Dermis blood vessel endothelial cell (primary cell): ENCODE measurements around the gene BCL2L1. TPM values are rescaled to one million over a fixed set of nuclear protein-coding genes. Genes with fewer than 3 reads are reported as not detected.
"Not testable (repeated sequence)": the region's sequence is repeated elsewhere in the genome, so short reads cannot be mapped to it uniquely, and the experiment has no call there.

ENCODE experiments used
- DNase-seq: peaks from one replicate; pipeline ENCODE4 v3.0.0; 2010
- total RNA-seq: library from RNA; depleted of rRNA; stranded (reverse); fragments of >200 nt; gene quantifications from 2 replicates; pipeline ENCODE4 v1.2.3, GENCODE V29; 2014

BCL2L1 gene
- total RNA-seq, 1 donor from 2014 or later, result 46.1 TPM

- DNase-seq, result no peak
Observed at GRCh38 chr20:31642837-31643236, 79.8 kb downstream of the BCL2L1 start.

DNA sequence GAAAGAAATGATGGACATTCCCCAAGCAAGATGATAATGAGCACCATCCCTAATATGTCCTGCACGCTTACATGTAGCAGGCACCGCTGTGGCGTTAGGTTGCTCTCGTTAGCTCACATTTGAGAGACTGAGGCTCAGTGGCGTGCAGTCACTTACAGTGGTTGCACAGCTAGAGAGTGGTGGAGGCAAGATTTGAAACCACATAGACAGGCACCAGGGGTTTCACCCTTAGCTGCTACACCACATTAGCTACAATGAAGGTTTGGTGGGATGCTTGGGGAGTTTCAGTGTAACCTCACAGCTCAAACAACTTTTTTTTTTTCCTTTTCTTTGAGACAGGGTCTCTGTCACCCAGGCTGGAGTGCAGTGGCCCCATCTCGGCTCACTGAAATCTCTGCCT, 81.3 kb downstream of the BCL2L1 start:
- DNase-seq, result no peak

GRCh38 chr20:31640259-31640658, 82.4 kb downstream of the BCL2L1 start:
- no peak for DNase-seq

- DNase-seq, result no peak
Observed at GRCh38 chr20:31638816-31639215, 83.9 kb downstream of the BCL2L1 start.

DNA sequence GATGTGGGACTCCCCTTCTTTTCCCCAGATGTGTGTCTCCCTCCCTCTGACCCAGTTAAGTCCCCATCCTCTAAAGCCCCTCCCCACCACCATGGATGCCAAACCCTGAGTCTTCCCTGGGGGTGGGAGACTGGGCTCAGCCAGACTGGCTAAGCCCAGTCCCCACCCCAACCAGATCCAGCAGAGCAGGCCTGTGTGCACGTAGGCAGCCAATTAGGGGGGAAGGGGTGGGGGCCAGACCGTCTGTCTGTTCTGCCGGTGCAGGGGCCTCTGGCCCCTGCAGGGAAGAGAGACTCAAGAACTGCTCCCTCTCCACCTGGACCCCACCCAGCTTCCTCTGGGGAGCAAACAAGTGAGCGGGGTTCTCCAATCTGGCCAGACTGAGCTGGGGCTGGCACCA, 84.4 kb downstream of the BCL2L1 start:
- DNase-seq, result no peak

- DNase-seq, result no peak
Observed at GRCh38 chr20:31637660-31638059, 85.0 kb downstream of the BCL2L1 start, which contains the start of gene COX4I2. Gene COX4I2 (plus strand): TSS chr20:31637912. CDS start chr20:31639018, 1,106 bp downstream.

DNA sequence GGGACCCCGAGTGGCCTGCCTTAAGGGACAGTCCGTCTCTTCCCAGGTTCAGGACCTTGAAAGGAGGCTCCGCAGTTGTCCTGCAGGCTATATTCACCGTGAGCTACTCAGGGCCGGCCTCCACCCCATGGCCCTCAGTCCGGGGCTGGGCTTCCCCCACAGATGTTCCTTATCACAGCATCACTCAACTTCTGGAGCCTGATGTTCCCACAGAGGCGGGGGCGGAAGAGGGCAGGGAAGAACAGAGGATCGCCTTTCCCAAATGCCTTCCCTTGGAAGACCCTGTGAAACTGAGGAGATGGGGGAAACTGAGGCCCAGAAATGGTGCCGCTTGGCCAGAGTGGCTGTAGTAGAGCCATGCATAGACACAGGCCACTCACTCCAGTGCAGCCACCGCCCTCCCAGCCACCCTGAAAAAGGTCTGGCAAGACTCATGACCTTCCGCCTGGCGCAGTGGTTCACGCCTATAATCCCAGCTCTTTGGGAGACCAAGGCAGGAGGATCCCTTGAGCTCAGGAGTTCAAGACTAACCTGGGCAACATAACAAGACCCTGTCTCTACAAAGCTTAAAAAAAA, 89.2 kb downstream of the BCL2L1 start:
- DNase-seq, result no peak

DNA sequence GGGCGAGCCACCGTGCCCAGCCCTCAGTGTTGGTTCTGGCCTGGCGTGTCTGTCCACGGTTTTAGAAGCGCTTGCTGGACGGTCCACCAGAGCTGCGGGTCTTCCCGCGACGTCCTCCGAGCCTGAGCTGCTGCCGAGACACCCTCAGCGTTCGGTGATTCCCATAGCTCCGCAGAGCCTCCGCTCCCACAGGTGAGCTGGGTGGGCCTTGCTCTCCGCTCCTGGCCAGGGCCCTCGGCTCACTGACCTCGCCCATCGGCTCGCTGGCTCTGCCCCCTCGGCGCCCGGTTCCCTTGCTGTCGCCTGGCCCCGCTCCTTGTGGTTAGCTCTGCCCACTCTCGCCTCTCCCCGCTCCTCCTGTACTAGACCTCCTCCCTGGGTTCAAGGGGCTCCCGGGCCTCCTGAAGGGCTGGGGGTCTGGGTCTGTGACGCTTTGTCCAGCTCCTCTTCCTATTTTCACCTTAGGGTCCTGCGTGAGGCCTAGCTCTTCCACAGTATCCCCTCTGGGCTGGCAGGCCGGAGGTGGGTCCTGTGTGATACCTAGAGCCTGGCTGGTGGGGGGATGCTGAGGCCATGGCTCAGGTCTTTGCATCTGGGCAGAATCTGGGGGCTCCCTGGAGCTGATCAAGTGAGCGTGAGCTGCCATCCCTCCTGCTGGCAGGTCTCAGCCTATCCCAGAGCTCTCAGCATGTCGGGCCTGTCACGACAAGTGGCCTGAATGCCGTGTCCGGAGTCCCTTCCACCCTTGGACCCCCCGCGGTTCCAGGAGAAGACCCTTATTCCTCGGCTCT, 89.9 kb downstream of the BCL2L1 start:
- DNase-seq, result no peak

DNA sequence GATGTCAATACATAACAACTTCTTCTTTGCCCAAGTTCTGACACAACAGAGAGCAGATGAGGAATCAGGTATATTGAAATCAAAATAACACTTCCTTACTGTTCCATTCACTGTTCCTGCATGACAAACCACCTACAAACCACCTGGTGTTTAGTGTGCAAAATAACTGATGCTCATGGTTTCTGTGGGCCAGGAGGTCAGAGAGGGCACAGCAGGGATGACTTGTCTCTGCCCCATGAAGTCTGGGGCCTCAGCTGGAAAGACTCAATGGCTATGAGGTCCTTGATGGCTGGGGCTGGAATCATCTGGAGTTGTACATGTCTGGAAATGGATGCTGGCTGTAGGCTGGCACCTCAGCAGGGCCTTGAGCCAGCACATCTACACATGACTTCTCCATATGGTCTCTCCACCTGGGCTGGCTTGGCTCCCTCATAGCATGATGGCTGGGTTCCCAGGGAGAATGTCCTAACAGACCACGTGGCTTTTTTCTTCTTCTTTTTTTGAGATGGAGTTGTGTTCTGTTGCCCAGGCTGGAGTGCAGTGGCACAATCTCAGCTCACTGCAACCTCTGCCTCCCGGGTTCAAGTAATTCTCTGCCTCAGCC, 92.4 kb downstream of the BCL2L1 start:
- DNase-seq, result no peak

GRCh38 chr20:31628057-31628456, 94.6 kb downstream of the BCL2L1 start:
- DNase-seq, result not testable (repeated sequence)

DNA sequence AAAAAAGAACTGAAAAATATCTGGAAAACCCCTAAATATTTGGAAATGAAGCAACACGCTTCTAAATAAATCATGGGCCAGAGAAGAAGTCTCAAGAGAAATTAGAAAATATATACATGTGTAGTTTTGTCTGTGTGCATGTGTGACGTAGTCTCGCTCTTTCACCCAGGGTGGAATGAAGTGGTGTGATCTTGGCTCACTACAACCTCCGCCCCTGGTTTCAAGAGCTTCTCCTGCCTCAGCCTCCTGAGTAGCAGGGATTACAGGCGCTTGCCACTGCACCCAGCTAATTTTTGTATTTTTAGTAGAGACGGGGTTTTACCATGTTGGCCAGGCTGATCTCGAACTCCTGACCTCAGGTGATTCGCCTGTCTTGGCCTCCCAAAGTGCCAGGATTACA, 96.1 kb downstream of the BCL2L1 start:
- not testable (repeated sequence) for DNase-seq

DNA sequence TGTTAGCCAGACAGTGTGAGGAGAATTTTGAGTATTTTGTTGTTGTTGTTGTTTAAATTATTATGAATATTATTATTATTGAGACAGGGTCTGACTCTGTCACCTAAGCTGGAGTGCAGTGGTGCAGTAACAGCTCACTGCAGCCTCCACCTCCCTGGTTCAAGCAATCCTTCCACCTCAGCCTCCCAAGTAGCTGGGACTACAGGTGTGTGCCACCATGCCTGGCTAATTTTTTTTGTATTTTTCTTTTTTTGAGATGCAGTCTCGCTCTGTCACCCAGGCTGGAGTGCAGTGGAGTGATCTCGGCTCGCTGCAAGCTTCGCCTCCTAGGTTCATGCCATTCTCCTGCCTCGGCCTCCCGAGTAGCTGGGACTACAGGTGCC, 99.6 kb downstream of the BCL2L1 start:
- DNase-seq, result not testable (repeated sequence)

DNA sequence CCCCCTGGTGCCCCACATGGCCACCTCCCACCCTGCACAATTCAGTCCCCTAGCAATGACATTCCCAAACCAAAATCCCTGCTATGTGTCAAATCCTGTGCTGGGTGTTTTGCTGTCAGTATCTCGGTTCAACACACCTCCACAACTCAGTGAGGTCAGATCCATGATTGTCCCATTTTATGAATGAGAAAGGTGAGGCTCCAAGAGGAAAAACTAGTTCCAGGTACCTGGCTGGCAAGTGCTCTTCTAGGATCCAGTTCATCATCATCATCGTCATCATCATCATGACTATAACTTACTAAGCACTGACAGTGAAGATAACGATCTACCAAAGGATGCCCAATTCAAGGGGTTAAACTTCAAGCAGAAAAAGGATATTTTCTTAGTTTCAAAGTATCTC, 102.4 kb downstream of the BCL2L1 start:
- no peak for DNase-seq

GRCh38 chr20:31617432-31618104, 105.1 kb downstream of the BCL2L1 start:
- DNase-seq, result no peak

DNA sequence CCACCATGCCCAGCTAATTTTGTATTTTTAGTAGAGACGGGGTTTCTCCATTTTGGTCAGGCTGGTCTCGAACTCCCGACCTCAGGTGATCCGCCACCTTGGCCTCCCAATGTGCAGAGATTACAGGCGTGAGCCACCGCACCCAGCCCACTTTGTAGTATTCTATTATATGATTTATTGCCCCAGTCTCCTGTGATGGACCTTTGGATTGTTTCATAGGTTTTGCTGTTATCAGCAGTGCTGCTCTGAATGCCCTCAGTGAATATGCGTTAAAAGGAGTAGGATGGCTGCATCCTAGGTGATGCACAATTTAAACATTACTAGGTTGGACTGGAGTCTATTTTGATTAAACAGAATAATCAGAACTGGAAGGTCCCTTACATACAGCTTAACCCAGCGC, 107.3 kb downstream of the BCL2L1 start:
- no peak for DNase-seq

Other genes with a start within 250 kb of the BCL2L1 start
- not detected in 2 replicates for gene DEFB124, start 247.7 kb downstream of the BCL2L1 start, total RNA-seq
- gene REM1, start 247.6 kb downstream of the BCL2L1 start, total RNA-seq, result not detected in 2 replicates
- 44.9 and 74.1 TPM in 2 replicates for gene HM13, start 208.4 kb downstream of the BCL2L1 start, total RNA-seq
- 768 and 1,287 TPM in 2 replicates for gene ID1, start 117.6 kb downstream of the BCL2L1 start, total RNA-seq
- gene COX4I2, start 85.0 kb downstream of the BCL2L1 start, total RNA-seq, result not detected in 2 replicates
- 16.5 and 81.7 TPM in 2 replicates for gene TPX2, start 16.4 kb upstream of the BCL2L1 start, total RNA-seq
- gene MYLK2, start 96.5 kb upstream of the BCL2L1 start, total RNA-seq, result 8.5 and 8.7 TPM in 2 replicates
- gene FOXS1, start 122.7 kb upstream of the BCL2L1 start, total RNA-seq, result 0.09 TPM in 1 of 2 replicates, not detected in the other
- 0.14 and 0.34 TPM in 2 replicates for gene DUSP15, start 147.7 kb upstream of the BCL2L1 start, total RNA-seq
- 0.14 TPM in 1 of 2 replicates, not detected in the other for gene TTLL9, start 147.8 kb upstream of the BCL2L1 start, total RNA-seq
- 4.4 and 5.2 TPM in 2 replicates for gene PDRG1, start 229.2 kb upstream of the BCL2L1 start, total RNA-seq
- under 0.01 TPM in 1 of 2 replicates, not detected in the other for gene XKR7, start 245.3 kb upstream of the BCL2L1 start, total RNA-seq